IMR-90 (cell line): ENCODE results near the gene ZNF584. TPM values are rescaled to one million over a fixed set of nuclear protein-coding genes. Genes with fewer than 3 reads are reported as not detected.
A peak's percentile ranks its signal among the peaks of the same experiment; 100 is the strongest.

ENCODE experiments used
- ATAC-seq: fragments of 200-7000 bp; cut with Tn5 transposase; 2 replicates; pipeline ENCODE4 v1.9.1; 2020; ENCODE audit warnings: low read depth, mild to moderate bottlenecking, moderate library complexity
- BruUV-seq: library from RNA; stranded (reverse); fragments of 400-500 nt; replicated peaks from 2 replicates; lab custom pipeline; 2021; lab: Mats Ljungman, UMichigan
- CTCF ChIA-PET: fragments of 300-600 bp; formaldehyde crosslinking; extraction: SDS; loops from one replicate; lab custom pipeline; 2021; ENCODE audit warnings: antibody characterized with exemption; lab: Yijun Ruan, JAX
- POLR2A ChIA-PET: fragments of 300-600 bp; sonication (Branson Sonifier 250); formaldehyde crosslinking; loops from one replicate; lab custom pipeline; 2022; ENCODE audit warnings: antibody characterized with exemption; ENCODE audit not compliant: unreplicated experiment; lab: Charles Lee
- DNase-seq: peaks from one replicate; pipeline ENCODE4 v3.0.0; 2013
- H2AFZ ChIP-seq: replicated peaks from 2 replicates; pipeline ENCODE3; 2013; ENCODE audit warnings: low read length, mild to moderate bottlenecking; ENCODE audit not compliant: poor library complexity
- H2AK5ac ChIP-seq: 2 replicates; pipeline ENCODE4 v1.6.1; 2013; ENCODE audit warnings: low read depth, low read length, inconsistent platforms
- H2AK9ac ChIP-seq: replicated peaks from 2 replicates; pipeline ENCODE3; 2013; ENCODE audit warnings: mild to moderate bottlenecking, low read depth, low read length, moderate library complexity; ENCODE audit not compliant: poor library complexity
- H2BK120ac ChIP-seq: 2 replicates; pipeline ENCODE4 v1.6.1; 2013; ENCODE audit warnings: low read depth, low read length, inconsistent platforms
- H2BK15ac ChIP-seq: 3 replicates; pipeline ENCODE4 v1.6.1; 2013; ENCODE audit warnings: low read depth, low read length, inconsistent platforms
- H2BK20ac ChIP-seq: 2 replicates; pipeline ENCODE4 v1.6.1; 2013; ENCODE audit warnings: low read depth, mild to moderate bottlenecking, inconsistent platforms, low read length, moderate library complexity
- H2BK5ac ChIP-seq: 2 replicates; pipeline ENCODE4 v1.6.1; 2013; ENCODE audit warnings: mild to moderate bottlenecking, low read depth, low read length, inconsistent platforms; ENCODE audit not compliant: poor library complexity, severe bottlenecking
- H3K14ac ChIP-seq: replicated peaks from 2 replicates; pipeline ENCODE4 v1.6.1; 2013; ENCODE audit warnings: low read depth, low read length, inconsistent platforms
- H3K18ac ChIP-seq: 2 replicates; pipeline ENCODE4 v1.6.1; 2013; ENCODE audit warnings: low read depth, low read length, control low read depth
- H3K23ac ChIP-seq: 2 replicates; pipeline ENCODE4 v1.6.1; 2013; ENCODE audit warnings: low read depth, low read length, inconsistent platforms
- H3K27ac ChIP-seq: 2 replicates; pipeline ENCODE4 v1.5.1; 2013; ENCODE audit warnings: mild to moderate bottlenecking, control low read depth, low read length; ENCODE audit not compliant: insufficient read depth
- H3K27me3 ChIP-seq: 2 replicates; pipeline ENCODE4 v1.6.1; 2013; ENCODE audit warnings: low read length; ENCODE audit not compliant: control insufficient read depth, insufficient read depth
- H3K36me3 ChIP-seq: 2 replicates; pipeline ENCODE4 v1.6.1; 2013; ENCODE audit warnings: low read length, mixed read lengths; ENCODE audit not compliant: control insufficient read depth, insufficient read depth
- H3K4ac ChIP-seq: 2 replicates; pipeline ENCODE4 v1.6.1; 2013; ENCODE audit warnings: low read depth, low read length, inconsistent platforms
- H3K4me1 ChIP-seq: 2 replicates; pipeline ENCODE4 v1.6.1; 2013; ENCODE audit warnings: low read length, mixed read lengths; ENCODE audit not compliant: control insufficient read depth, insufficient read depth
- H3K4me2 ChIP-seq: 2 replicates; pipeline ENCODE4 v1.6.1; 2013; ENCODE audit warnings: low read depth, mild to moderate bottlenecking, control low read depth, low read length, moderate library complexity
- H3K4me3 ChIP-seq: 2 replicates; pipeline ENCODE4 v1.5.1; 2013; ENCODE audit warnings: low read depth, mild to moderate bottlenecking, control low read depth, low read length, moderate library complexity; ENCODE audit not compliant: insufficient read depth
- H3K56ac ChIP-seq: 2 replicates; pipeline ENCODE4 v1.6.1; 2013; ENCODE audit warnings: low read length, inconsistent platforms; ENCODE audit not compliant: insufficient read depth; ENCODE audit errors: extremely low read depth
- H3K79me1 ChIP-seq, 2 experiments: 2 replicates each; pipeline ENCODE4 v1.6.1; 2013; ENCODE audit warnings: low read length in 2 of 2, inconsistent platforms in 1 of 2, low read depth in 1 of 2
- H3K9ac ChIP-seq: 2 replicates; pipeline ENCODE4 v1.6.1; 2013; ENCODE audit warnings: low read depth, low read length, control low read depth
- H3K9me1 ChIP-seq: 2 replicates; pipeline ENCODE4 v1.6.1; 2013; ENCODE audit warnings: low read length, inconsistent platforms; ENCODE audit not compliant: insufficient read depth
- H3K9me3 ChIP-seq: 2 replicates; pipeline ENCODE4 v1.6.1; 2013; ENCODE audit warnings: low read length; ENCODE audit not compliant: control insufficient read depth, insufficient read depth
- H4K20me1 ChIP-seq: 2 replicates; pipeline ENCODE4 v1.6.1; 2013; ENCODE audit warnings: low read length, inconsistent platforms; ENCODE audit not compliant: insufficient read depth
- H4K5ac ChIP-seq: 2 replicates; pipeline ENCODE4 v1.6.1; 2013; ENCODE audit warnings: mild to moderate bottlenecking, low read depth, low read length, control low read depth
- H4K8ac ChIP-seq, 2 experiments: 2 replicates each; pipeline ENCODE4 v1.6.1; 2013; ENCODE audit warnings: low read depth in 2 of 2, low read length in 2 of 2, control low read depth in 1 of 2, inconsistent platforms in 1 of 2
- H4K91ac ChIP-seq: 2 replicates; pipeline ENCODE4 v1.6.1; 2013; ENCODE audit warnings: low read depth, low read length, inconsistent platforms; ENCODE audit not compliant: insufficient read depth
- FOS ChIP-seq: fragments of 150-350 bp; IDR thresholded peaks from 2 replicates; pipeline ENCODE4 v1.6.1; 2016; ENCODE audit warnings: low read depth, low read length
- MAFK ChIP-seq: IDR thresholded peaks from 2 replicates; pipeline ENCODE4 v1.6.1; 2012; ENCODE audit warnings: low read depth, low read length, improper control_type of control experiment
- MAZ ChIP-seq: IDR thresholded peaks from 2 replicates; pipeline ENCODE4 v1.6.1; 2012; ENCODE audit warnings: low read depth, mild to moderate bottlenecking, low read length, improper control_type of control experiment, moderate library complexity, borderline replicate concordance
- RAD21 ChIP-seq: IDR thresholded peaks from 2 replicates; pipeline ENCODE4 v1.6.1; 2012; ENCODE audit warnings: low read length, improper control_type of control experiment
- WGBS, 2 experiments: methylation state at CpG; one replicate each; pipeline versions ENCODE4 v1.1.5 to v1.1.7; 2013; ENCODE audit warnings: missing lambda C conversion rate in 2 of 2; ENCODE audit not compliant: insufficient read length in 1 of 2; ENCODE audit errors: extremely low coverage in 2 of 2; 5-methylcytosine and 5-hydroxymethylcytosine counted together
- dilution Hi-C: fragments of 300-500 bp; cut with HindIII; formaldehyde crosslinking; loops from one replicate; pipeline ENCODE4 v1.14.3; 2018; ENCODE audit warnings: low sequenced_read_pairs; ENCODE audit not compliant: unreplicated experiment
- in situ Hi-C: fragments of 300-500 bp; cut with MboI; formaldehyde crosslinking; loops from 3 replicates; pipeline ENCODE4 v1.14.3; 2019; ENCODE audit warnings: low sequenced_read_pairs, inconsistent platforms, mixed read lengths
- intact Hi-C: fragments of 100-400 bp; cut with micrococcal nuclease; formaldehyde crosslinking; loops from 2 replicates; pipeline ENCODE4 v1.10.0; 2022
- polyA plus RNA-seq, 3 experiments: library from polyadenylated mRNA; depleted of rRNA; stranded (reverse); fragments of >200 nt; gene quantifications; 2 replicates each; pipeline ENCODE4 v1.2.3, GENCODE V29; 2012; ENCODE audit warnings: low replicate concordance in 1 of 3
- total RNA-seq: library from RNA; depleted of rRNA; stranded (reverse); fragments of >200 nt; gene quantifications from 2 replicates; pipeline ENCODE4 v1.2.3, GENCODE V29; 2012
- TF ChIP-seq, protein P1 (sequence below): conservative IDR thresholded peaks from 2 replicates; pipeline ENCODE4 v1.5.1; 2012; ENCODE audit warnings: mild to moderate bottlenecking, low read depth, low read length, improper control_type of control experiment

Gene ZNF584
- total and polyA plus RNA-seq, 2 of the 4 experiments (the other 2 are of a cell fraction) = 11.6 to 15.4 TPM

DNA sequence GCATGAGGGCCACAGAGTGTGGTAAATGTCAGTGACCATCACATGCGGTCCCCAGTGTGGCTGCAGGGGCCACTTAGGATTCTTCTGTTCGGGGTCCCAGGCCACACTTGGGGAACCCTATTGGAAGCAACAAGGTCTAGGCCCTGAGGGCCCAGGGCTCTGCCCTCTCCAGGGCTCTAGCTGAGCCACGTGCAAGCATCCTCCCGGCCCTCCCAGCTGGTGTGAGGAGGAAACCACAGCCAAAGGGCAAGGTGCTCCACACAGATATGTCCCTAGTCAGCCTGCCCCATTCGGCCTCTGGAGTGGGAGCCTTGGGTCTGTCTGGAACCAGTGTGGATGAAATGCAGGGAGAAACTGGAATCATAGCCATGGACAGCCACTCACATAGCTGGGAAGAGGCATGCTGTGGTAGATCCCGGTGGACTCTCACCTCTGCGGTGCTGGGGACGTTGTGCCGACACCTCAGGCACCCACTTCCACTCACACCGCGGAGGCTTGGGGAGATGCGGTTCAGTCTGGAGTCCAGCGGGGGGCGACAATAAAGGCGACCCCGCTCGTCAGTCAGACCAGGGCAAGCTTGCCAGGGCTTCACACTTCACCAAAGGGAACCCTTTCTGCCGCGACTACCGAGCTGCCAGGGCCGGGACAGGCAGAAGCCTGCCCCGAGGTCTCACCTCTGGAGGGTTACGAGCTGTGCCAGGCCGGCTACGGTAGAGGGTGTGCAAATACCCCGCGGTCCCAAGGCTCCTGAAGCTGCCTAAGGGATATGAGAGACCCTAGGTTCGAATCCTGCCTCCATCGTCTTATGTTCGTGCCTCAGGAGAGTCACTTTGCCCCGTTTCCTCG, 41.6 kb upstream of the ZNF584 start:
- Histone ChIP-seq H2BK20ac (no peak overlapping the region), H3K9ac (no peak overlapping the region), H4K5ac (no peak overlapping the region), H3K9me1 (peaks cover 2% of the 10 kb centered on the region; the same call in 1 of the 2 replicates), H4K91ac (no peak overlapping the region), H3K27me3 (no peaks in the 10 kb centered on the region), H3K36me3 (no peaks in the 10 kb centered on the region), H2BK15ac (no peak overlapping the region), H3K14ac (no peak overlapping the region), H3K23ac (no peak overlapping the region), H3K4me1 (peaks cover 2% of the 10 kb centered on the region), H2BK5ac (no peak overlapping the region), H2AFZ (no peak overlapping the region), H2BK120ac (no peak overlapping the region), H3K56ac (no peak overlapping the region), H2AK5ac (no peak overlapping the region), H3K4me2 (no peak overlapping the region), H2AK9ac (peak overlapping the region; percentile 16), H3K18ac (no peak overlapping the region), H4K20me1 (no peaks in the 10 kb centered on the region), H3K4ac (no peak overlapping the region), H3K9me3 (peaks cover 3% of the 10 kb centered on the region; the same call in 1 of the 2 replicates), H4K8ac (no peak overlapping the region), H3K4me3 (no peak overlapping the region), H3K27ac (no peak overlapping the region), H3K79me1 (peaks cover 0 to 1% of the 10 kb centered on the region in 2 experiments; a peak in 1 of 4 replicates)
- POLR2A ChIA-PET = no interaction called here
- TF ChIP-seq MAFK = no peak
- TF ChIP-seq FOS = no peak
- no peak for TF ChIP-seq RAD21
- TF ChIP-seq, protein P1, sequence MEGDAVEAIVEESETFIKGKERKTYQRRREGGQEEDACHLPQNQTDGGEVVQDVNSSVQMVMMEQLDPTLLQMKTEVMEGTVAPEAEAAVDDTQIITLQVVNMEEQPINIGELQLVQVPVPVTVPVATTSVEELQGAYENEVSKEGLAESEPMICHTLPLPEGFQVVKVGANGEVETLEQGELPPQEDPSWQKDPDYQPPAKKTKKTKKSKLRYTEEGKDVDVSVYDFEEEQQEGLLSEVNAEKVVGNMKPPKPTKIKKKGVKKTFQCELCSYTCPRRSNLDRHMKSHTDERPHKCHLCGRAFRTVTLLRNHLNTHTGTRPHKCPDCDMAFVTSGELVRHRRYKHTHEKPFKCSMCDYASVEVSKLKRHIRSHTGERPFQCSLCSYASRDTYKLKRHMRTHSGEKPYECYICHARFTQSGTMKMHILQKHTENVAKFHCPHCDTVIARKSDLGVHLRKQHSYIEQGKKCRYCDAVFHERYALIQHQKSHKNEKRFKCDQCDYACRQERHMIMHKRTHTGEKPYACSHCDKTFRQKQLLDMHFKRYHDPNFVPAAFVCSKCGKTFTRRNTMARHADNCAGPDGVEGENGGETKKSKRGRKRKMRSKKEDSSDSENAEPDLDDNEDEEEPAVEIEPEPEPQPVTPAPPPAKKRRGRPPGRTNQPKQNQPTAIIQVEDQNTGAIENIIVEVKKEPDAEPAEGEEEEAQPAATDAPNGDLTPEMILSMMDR = no peak
- TF ChIP-seq MAZ = no peak
- DNase-seq (no peak), ATAC-seq (no peak)
- dilution Hi-C loops (no loop called here), intact Hi-C loops (no loop called here), in situ Hi-C loops (no loop called here)
- WGBS, 2 experiments = 86% methylated on average over 8 of the region's 32 CpGs; no CpG with 5 or more reads in 1 of the 2 experiments
- CTCF ChIA-PET = no interaction called here
- BruUV-seq = no TSS peak
